GM21447 (cell line): ENCODE measurements around the gene GNA14.
"Not testable (repeated sequence)": the region's sequence is repeated elsewhere in the genome, so short reads cannot be mapped to it uniquely, and the experiment has no call there.

Source experiments
- ATAC-seq: cut with Tn5 transposase; IDR thresholded peaks from one replicate; pipeline ENCODE4 v1.9.1; 2021; ENCODE audit not compliant: unreplicated experiment

Gene GNA14

DNA sequence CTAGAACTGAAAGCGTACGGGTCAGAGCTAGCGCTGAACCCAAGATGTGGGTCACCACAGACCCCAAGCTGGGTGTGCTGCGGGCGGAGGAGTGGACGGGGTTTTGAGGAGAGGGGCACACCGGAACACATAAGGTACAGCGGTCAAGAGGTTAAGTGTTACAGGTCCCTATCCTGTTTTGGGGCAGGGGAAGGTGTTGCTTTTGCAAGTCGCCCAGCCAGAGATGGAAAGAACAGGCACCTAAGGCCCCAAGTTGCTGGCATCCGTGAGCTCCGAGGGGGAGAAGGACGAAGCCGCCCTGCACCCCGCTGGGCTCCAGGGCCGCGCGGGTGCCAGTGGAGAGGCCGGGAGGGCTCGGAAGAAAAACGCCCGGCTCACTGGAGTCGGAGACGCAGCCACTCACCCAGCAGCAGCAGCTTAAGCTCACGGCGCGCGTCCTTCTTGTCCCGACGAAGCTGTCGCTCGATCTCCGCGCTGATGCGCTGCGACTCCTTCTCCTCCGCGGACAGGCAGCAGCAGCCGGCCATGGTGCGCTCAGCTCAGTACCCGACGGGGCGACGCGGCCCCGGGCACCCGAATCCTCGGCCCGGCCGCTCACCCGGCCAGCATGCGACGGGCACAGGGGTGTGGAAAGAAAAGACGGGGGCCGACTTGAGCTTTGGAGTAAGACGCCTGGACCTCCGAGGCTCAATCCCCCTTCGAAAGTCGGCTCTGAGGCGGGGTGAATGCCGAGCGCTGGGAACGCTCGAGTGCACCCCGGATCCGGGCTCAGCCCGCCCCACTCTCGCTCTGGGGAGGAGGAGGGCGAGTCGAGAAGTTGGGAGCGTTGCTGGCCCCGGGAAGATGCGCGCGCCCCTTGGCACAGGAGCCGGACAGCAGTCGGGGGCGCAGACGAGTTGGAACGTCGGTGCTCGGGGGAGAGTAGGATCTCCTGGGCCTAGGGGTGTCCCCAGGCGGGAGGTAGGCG, 572 bp downstream of the GNA14 start:
- no peak for ATAC-seq

DNA sequence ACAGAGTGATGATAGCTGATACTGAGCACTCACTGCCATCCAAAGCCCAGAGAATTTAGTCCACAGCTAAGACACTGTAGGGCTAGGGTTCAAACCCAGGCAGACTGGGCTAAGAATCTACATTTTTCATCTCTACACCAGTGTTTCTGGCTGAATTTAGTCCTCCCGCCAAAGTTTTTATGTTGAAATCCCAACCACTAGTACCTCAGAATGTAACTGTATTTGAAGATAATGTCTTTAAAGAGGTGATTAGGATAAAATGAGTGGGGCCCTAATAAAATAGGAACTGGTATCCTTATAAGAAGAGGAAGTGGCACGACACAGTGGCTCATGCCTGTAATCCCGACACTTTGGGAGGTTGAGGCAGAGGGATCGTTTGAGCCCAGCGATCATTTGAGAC, 4.3 kb downstream of the GNA14 start:
- no peak for ATAC-seq

DNA sequence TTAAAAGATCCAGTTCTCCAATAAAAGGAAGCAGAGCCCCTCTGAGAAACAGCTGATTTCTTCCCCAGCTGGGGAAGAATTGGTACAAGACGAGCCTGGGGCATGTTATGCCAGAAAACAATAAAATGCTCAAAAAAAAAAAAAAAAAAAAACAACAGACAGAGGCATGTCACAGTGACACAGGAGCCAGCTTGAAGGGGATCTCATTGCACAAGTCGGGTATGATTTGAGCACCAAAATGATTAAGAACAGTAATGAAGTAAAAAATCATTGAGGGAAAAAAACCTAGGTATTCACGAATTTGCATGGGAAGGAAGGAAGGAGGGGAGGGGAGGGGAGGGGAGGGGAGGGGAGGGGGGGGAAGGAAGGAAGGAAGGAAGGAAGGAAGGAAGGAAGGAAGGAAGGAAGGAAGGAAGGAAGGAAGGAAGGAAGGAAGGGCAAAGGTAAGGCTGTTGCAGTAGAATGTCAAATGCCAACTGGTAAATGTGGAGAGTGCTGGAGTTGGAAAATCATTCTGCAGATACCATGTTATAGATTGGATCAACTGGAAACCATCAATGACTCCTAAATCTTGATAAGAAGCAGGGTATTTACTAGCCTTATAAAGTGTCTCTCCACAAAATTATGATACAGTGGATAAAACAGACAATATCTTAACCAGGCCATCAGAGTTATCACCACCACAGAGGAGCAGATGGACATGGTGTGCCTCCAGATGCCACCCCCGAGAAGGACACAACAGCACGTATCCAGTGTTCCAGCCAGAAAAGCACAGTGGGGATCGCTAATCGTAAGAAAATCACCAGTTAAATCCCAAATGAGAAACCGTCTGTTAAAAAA, 7.2 kb downstream of the GNA14 start:
- no peak for ATAC-seq

DNA sequence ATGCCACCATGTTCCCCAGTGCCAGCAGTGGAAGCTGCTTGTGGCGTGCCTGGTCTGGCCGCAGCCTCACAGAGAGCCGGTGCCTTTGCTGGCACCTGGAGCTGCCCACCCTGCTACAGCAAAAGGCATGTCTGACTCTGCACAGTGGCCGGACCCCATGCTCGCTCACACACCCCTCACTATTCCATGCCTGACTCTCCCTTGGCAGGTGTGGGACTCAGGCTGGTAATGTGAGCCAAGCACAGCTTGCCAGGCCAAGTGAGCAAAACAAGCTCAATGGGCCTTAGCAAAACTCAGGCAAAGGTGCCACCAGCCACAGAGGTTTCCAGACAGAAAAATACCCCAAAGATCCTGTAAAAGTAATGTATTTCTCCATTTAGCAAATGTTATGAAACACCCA, 15.5 kb downstream of the GNA14 start:
- ATAC-seq = no peak

DNA sequence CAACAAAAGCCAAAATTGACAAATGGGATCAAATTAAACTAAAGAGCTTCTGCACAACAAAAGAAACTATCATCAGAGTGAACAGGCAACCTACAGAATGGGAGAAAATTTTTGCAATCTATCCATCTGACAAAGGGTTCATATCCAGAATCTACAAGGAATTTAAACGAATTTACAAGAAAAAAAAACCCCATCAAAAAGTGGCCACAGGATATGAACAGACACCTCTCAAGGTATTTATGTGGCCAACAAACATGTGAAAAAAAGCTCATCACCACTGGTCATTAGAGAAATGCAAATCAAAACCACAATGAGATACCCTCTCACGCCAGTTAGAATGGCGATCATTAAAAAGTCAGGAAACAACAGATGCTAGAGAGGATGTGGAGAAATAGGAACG, 19.3 kb downstream of the GNA14 start:
- ATAC-seq = not testable (repeated sequence)

DNA sequence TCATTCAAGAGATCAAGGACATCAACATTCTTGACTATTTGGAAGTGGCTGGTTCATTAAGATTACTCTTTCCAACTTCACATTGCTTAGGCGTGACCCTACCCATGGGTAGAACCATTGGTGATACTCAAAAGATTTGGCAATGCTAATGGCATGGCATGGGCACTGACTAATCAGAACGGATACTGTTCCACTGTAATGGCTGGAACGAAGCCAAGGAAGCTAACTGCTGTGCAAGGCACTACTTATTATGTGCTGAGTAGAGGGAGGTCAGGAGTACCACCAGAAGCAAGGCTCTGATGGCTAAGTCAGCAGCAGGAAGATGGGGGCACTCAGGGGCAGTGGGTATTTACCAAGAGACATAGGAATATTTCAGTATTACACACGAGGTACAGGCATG, 31.9 kb downstream of the GNA14 start:
- no peak for ATAC-seq

DNA sequence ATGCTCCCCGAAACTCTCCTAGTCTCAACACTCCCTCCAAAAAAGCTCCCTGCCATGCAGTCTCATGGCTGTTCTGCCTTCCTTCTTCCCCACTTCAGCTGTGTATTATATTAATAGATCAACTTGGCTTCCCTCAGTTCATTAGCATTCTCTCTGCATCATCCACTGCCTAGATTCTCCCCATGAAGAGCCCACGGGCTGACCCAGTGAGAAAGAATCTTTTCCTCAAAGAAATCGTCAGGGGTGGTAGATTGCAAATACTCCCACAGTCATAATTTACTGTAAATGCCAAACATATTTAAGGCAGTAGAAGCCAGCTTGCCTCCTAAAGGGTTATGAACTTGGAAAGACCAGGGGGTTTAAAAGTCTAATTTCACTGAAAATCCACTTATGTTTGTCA, 33.5 kb downstream of the GNA14 start:
- ATAC-seq = no peak

DNA sequence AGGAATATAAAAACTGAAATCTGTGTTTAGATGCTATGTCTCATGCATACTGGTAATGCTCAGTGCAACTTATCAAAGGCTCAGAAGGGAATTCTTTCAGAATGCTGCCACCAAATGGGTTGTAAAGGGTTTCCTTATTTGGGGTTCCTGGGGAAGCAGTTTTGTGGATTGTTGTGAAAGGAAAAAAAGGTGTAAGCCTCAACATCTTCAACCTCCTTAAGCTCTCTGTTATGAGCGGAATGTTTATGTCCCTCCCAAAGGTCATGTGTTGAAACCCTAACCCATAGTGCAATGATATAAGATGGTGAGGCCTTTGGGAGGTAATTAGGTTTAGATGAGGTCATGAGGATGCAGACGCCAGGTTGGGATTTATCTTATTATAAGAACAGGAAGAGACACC, 41.6 kb downstream of the GNA14 start:
- ATAC-seq = no peak

DNA sequence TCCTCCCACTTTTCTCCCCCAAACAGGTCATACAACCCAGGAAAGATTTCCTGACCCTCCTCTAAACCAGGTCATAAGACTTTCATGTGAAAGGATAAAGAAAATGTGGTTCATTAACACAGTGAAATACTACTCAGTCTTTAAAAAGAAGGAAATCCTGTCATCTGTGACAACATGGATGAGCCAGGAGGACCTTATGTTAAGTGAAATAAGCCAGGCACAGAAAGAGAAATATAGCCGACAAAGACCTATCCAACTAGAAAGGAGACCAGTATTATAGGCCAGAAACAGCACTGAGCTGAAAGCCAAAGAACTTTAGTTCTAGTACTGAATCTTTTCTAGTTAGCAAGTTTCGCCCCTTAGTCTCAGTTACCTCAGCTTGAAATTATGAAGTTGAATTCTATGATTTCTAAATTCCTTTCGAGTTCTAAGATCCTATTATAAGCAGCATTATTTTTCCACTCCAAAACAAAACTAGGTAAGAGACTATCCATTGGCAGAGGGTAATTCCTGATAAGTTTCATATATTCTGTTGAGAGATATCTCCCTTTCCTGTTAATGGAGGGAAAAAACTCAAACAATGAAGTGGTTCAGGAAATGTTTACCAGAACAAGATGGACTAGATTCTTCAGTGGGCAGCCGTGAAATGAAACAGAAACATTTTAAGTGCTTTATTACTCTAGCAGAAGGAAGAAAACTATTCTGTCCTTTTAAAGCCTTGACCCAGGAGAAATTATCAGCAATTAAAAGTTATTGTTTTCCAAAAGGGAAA, 42.5 kb downstream of the GNA14 start:
- ATAC-seq = no peak

DNA sequence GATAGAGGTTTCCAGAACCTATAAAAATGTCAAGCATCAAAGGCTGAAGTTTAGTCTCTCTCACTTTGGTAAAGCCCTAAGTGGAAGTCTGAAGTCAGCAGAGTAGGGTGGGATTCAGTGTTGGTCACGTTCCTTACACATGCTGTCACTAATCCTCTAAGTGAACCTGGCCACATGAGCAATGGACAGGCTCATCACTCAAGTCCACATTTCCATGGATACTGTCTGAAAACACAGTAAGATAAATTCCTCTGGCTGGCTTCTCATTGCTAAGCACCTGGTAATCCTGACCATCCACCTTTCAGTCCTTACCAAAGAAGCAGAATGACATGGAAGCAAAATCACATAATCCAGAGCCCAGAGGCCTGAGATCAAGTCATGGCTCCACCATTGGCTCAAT, 43.8 kb downstream of the GNA14 start:
- ATAC-seq = no peak

DNA sequence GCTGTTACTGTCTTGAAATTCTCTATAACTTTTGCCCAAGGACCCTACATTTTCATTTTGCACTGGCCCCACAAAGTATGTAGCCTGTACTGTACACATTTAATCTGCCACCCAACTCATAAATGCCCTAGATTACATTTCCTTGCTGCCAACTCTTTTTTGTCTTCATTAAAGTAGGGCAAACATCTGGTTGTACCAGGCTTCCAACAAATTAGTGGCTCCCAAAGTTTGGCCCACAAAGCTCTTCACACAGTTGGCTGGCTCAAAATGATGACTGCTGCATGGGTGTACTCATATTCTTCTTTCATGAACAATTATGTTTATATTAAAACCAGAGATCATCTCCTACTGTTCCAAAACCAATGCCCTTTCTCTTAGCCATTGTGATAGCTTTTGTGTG, 45.3 kb downstream of the GNA14 start:
- no peak for ATAC-seq

DNA sequence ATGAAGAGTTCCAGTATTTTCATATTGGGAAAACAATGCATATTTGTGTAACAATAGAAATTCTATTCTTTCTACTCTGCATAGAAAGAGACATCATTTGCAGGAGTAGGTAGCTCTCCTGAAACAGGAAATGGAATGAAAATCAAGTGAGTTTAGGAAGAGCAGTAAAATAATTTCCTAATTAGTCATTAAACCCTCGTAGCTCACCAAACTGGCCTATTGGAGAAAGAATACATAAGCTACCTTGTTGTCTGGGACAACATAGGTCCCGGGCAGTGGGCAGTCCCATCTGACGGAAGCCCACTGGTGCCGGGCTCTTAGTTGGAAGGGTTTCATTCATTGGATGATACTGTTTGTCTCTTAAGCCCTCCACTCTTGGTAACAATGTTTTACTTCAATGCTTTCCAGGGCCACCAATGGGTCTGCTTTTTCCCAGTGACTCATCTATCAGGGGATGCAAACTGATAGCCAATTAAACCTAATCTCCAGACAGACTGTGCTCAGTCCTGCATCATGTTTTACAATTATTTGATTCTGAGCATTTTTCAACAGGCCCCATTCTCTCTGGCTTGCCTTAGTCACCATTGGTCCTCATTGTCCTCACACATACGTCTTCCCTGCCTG, 46.5 kb downstream of the GNA14 start:
- no peak for ATAC-seq

DNA sequence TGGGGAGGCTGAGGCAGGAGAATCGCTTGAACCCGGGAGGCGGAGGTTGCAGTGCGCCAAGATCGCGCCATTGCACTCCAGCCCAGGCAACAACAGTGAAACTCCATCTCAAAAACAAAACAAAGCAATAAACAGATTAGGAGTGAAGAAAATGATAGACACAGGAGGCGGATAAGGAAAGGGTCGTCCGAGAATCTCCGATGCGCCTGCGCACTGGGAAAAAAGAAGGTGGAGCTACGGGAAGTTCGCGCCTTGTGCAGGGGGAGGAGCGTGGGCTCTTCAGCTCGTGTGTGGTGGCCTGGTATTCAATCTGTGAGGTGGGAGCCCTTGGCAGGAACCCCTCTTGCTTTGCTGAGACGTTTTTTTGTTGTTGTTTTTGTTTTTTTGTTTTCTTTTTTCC, 47.3 kb downstream of the GNA14 start:
- ATAC-seq = no peak

DNA sequence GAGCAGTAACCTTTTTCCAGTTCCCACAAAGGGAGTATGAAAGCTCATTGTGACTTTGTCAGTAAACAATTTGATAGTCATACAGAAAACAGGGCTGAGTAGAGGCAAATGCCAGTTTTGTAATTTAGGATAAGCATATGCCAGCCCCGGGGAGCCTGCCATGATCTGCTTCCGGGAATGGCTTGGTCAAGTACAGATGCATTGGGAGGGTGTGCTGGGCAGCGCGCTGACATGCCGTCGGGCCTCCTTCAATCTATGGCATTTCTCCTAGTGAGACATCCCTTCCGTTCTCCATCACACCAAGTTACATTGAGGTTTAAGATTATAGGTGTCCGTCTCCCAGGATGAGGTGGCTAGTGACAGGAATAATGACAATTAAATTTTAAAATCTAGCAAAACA, 48.6 kb downstream of the GNA14 start:
- no peak for ATAC-seq

DNA sequence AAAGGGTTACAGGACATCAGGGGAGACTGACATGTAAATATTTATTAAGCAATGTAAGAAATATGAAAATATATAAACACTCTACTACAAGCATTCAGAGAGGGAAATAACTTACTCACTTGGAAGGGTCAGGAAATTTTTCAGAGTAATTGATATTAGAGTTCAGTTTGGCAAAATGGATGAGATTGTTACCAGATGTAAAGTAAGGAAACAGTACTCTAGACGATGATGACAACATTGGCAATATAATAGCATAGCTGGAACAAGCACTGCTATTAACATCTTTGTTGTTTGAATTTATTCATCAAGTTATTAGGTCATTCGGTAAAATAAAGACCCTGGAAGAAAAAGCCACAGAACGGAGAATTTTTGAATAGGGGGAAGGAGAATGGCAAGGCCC, 49.1 kb downstream of the GNA14 start:
- no peak for ATAC-seq

DNA sequence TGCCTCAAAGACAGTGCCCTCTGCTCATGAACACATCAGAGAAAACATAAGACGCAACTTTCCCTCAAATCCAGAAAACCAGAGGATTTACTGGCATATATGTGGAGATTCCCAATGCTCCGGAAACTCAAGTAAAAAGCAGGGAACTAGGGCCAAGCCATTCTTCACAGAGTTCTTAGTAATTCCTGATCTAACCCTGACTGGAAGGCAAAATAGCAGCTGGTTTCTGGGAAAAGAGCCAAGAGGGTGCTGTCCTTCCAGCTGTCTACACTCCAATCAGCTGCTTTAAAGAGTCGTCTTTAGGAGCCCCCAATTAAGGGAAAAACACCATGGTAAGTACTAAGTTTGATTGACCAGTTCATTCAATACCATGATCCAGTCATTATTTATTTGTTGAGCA, 49.6 kb downstream of the GNA14 start:
- ATAC-seq = no peak

DNA sequence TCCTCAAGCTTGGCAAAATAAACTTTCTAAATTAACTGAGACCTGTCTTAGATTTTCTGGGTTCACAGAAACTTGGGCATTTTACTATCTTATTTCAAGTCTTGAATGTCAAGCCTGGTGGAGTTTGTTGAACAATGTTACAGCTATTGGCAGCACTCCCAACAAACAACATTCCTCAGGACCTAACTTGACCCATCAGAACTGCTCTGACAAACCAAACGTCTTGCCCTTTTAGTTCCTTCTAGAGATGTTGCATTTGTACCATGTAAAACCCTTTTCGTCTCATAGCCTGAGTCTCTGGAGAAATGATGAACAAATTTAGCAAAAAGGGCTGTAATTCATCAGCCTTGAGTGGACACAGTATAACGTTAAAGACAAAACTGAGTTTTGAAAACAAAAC, 51.1 kb downstream of the GNA14 start:
- ATAC-seq = no peak

DNA sequence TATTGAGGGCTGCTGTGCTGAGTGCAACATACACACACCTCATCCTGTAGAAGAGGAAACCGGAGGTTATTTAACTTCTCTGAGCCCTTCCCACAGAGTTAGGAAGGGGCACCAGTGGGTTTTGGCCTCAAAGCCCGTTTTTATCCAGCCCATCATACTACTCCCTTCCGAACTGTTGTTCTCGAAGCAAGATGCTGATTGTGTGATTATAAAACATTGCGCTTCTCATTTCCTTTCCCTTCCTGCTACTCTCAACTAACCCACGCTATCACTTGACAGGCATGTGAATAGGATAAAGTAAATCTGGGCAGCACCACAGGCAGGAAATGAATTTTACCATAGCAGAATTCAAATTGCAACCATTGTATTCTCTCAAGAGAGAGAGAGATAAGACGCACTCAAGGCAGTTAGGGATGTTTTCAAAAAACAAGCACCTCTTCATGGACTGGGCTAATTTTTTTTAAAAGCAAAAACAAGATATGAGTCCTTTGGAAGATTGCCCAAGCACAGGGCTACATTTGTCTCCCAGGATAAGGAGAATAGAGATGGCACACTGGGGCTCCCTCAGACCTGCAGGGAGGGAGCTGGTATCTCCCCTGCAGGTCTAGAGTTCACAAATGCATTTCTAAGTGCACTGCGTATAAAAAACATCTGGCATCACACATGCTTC, 52.6 kb downstream of the GNA14 start:
- no peak for ATAC-seq

DNA sequence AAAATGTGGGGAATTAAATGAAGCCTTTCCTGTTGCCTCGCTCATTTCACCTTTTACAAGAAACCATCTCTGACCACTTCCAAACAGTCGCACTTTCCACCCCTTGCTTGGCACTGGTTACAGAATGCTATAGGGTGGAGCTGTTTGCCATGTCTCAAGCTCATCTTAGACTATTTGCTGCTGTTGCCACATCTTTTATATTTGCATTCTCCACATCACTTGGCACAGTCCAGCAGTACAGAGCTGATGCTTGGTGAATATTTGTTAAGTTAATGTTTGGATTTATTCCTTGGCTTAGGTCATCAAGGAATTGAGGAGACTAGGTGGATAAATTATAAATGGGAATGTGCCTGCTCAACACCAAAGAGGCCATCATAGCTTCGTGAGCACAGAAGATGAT, 53.2 kb downstream of the GNA14 start:
- ATAC-seq = no peak

DNA sequence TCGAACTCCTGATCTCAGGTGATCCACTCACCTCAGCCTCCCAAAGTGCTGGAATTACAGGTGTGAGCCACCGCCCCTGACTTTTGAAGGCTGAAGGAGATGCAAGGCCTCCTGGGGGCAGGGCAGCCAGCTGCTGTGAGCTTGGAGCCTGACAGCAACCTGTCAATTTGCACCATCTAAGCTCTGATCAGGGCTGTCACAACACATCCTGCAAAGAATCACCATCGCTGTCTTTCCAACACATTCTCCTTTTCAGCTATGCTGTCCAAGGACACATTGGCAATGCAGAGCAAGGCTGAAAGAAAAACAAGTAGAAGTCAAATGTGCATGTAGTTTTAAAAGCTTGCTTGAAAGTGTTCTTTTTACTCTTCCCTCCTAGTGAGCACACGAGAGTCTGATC, 54.6 kb downstream of the GNA14 start:
- ATAC-seq = no peak
